ENCODE data around the gene VARS2.
A peak's percentile ranks its signal among the peaks of the same experiment; 100 is the strongest.

The VARS2 gene

GRCh38 chr6:30914854-30915590 lies 984 bp downstream of the VARS2 start:
- Histone ChIP-seq H3K27me3 (no peaks in the 10 kb centered on the region), H3K4me1 (ENCODE audit: control insufficient read depth in 1 of 2, insufficient read depth in 1 of 2, low read depth in 1 of 2, low read length in 1 of 2) (peaks cover 15 to 16% of the 10 kb centered on the region in 2 experiments), H3K27ac (no peak overlapping the region), H3K36me3 (peaks cover 28% of the 10 kb centered on the region), H3K9me3 (no peaks in the 10 kb centered on the region), H3K4me3 (ENCODE audit: low read depth in 1 of 2, low read length in 1 of 2) (peak overlapping the region; percentile 75 to 92)
- TF ChIP-seq, protein P1, sequence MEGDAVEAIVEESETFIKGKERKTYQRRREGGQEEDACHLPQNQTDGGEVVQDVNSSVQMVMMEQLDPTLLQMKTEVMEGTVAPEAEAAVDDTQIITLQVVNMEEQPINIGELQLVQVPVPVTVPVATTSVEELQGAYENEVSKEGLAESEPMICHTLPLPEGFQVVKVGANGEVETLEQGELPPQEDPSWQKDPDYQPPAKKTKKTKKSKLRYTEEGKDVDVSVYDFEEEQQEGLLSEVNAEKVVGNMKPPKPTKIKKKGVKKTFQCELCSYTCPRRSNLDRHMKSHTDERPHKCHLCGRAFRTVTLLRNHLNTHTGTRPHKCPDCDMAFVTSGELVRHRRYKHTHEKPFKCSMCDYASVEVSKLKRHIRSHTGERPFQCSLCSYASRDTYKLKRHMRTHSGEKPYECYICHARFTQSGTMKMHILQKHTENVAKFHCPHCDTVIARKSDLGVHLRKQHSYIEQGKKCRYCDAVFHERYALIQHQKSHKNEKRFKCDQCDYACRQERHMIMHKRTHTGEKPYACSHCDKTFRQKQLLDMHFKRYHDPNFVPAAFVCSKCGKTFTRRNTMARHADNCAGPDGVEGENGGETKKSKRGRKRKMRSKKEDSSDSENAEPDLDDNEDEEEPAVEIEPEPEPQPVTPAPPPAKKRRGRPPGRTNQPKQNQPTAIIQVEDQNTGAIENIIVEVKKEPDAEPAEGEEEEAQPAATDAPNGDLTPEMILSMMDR (IDR thresholded peaks at IDR 0.05): no peak

DNA sequence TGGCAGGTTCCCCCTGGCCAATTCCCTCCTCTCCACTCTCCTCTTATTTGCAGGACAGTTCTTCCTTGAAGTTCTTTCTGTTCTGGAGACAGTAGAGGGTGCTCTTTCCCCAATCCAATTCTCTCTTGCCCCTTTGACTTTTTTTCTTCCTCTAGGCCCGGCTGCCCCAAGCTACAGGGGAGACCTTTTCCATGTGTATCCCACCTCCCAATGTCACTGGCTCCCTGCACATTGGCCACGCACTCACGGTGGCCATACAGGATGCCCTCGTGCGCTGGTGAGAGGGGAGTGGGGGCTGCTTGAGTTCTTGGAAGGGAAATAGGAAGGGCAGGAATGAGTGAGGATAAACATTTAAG lies 1.5 kb downstream of the VARS2 start:
- TF ChIP-seq, protein P1 (IDR thresholded peaks at IDR 0.05): no peak
- Histone ChIP-seq H3K27me3 (no peaks in the 10 kb centered on the region), H3K36me3 (peaks cover 30% of the 10 kb centered on the region), H3K4me3 (ENCODE audit: low read depth in 1 of 2, low read length in 1 of 2) (no peak overlapping the region), H3K9me3 (no peaks in the 10 kb centered on the region), H3K4me1 (ENCODE audit: control insufficient read depth in 1 of 2, insufficient read depth in 1 of 2, low read depth in 1 of 2, low read length in 1 of 2) (peaks cover 15 to 16% of the 10 kb centered on the region in 2 experiments), H3K27ac (no peak overlapping the region)

- peaks cover 15 to 16% of the 10 kb centered on the region in 2 experiments for H3K4me1 ChIP-seq (ENCODE audit: control insufficient read depth in 1 of 2, insufficient read depth in 1 of 2, low read depth in 1 of 2, low read length in 1 of 2)
- H3K4me3 ChIP-seq (ENCODE audit: low read depth in 1 of 2, low read length in 1 of 2): no peak overlapping the region
- TF ChIP-seq, protein P1 (IDR thresholded peaks at IDR 0.05): no peak
- H3K36me3 ChIP-seq: peaks cover 34% of the 10 kb centered on the region
- H3K9me3 ChIP-seq: no peaks in the 10 kb centered on the region
- no peaks in the 10 kb centered on the region for H3K27me3 ChIP-seq
- no peak overlapping the region for H3K27ac ChIP-seq
Observed at GRCh38 chr6:30917041-30917440, 3.0 kb downstream of the VARS2 start.

DNA sequence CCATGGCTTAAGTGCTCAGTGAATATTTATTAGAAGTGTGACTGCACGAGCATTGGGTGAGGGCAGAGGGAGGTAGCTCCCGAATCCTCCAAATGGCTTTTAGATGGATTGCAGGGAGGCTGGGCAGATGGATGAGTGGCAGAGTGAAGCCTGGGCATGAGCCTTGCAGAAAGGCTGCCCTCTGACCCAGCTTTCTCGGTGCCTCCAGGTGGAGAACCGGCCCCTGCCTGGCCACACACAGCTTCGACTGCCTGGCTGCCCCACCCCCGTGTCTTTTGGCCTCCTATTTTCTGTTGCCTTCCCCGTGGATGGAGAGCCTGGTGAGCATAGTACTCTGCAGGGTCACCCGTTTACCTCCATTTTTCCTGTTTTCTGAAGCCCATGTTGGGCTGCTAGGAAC lies 3.4 kb downstream of the VARS2 start:
- no peak overlapping the region for H3K27ac ChIP-seq
- no peaks in the 10 kb centered on the region for H3K9me3 ChIP-seq
- TF ChIP-seq, protein P1 (IDR thresholded peaks at IDR 0.05): no peak
- no peaks in the 10 kb centered on the region for H3K27me3 ChIP-seq
- peaks cover 34% of the 10 kb centered on the region for H3K36me3 ChIP-seq
- peaks cover 15 to 16% of the 10 kb centered on the region in 2 experiments for H3K4me1 ChIP-seq (ENCODE audit: control insufficient read depth in 1 of 2, insufficient read depth in 1 of 2, low read depth in 1 of 2, low read length in 1 of 2)
- no peak overlapping the region for H3K4me3 ChIP-seq (ENCODE audit: low read depth in 1 of 2, low read length in 1 of 2)

- TF ChIP-seq, protein P1 (IDR thresholded peaks at IDR 0.05): no peak
- H3K36me3 ChIP-seq: peaks cover 45% of the 10 kb centered on the region
- H3K4me3 ChIP-seq (ENCODE audit: low read depth in 1 of 2, low read length in 1 of 2): no peak overlapping the region
- no peaks in the 10 kb centered on the region for H3K27me3 ChIP-seq
- no peaks in the 10 kb centered on the region for H3K9me3 ChIP-seq
- no peak overlapping the region for H3K27ac ChIP-seq
- peaks cover 10 to 13% of the 10 kb centered on the region in 2 experiments for H3K4me1 ChIP-seq (ENCODE audit: control insufficient read depth in 1 of 2, insufficient read depth in 1 of 2, low read depth in 1 of 2, low read length in 1 of 2)
Observed at GRCh38 chr6:30918670-30919069, 4.6 kb downstream of the VARS2 start.

Data from neutrophil (primary cell).